H9 (cell line): Measurements from ENCODE around the gene LMX1B. TPM values are rescaled to one million over a fixed set of nuclear protein-coding genes. Genes with fewer than 3 reads are reported as not detected.

Experiments used
- DNase-seq: peaks from one replicate; pipeline ENCODE4 v3.0.0-alpha.2; 2017
- H2AFZ ChIP-seq: one replicate; pipeline ENCODE4 v1.6.1; 2013; ENCODE audit warnings: mild to moderate bottlenecking, low read length, control low read depth, moderate library complexity
- H2AK5ac ChIP-seq: 2 replicates; pipeline ENCODE4 v1.6.1; 2013; ENCODE audit warnings: low read length, control low read depth, mixed read lengths; ENCODE audit not compliant: insufficient read length
- H2BK120ac ChIP-seq: one replicate; pipeline ENCODE4 v1.6.1; 2013; ENCODE audit warnings: low read depth, mild to moderate bottlenecking, low read length, control low read depth, inconsistent platforms; ENCODE audit not compliant: poor library complexity, severe bottlenecking
- H2BK12ac ChIP-seq: 2 replicates; pipeline ENCODE4 v1.6.1; 2013; ENCODE audit warnings: low read length, control low read depth, mixed read lengths, low read depth; ENCODE audit not compliant: insufficient read length
- H2BK15ac ChIP-seq: 2 replicates; pipeline ENCODE4 v1.6.1; 2013; ENCODE audit warnings: low read depth, low read length, control low read depth
- H2BK20ac ChIP-seq: one replicate; pipeline ENCODE4 v1.6.1; 2013; ENCODE audit warnings: low read depth, mild to moderate bottlenecking, low read length, control low read depth, inconsistent platforms; ENCODE audit not compliant: poor library complexity, severe bottlenecking
- H2BK5ac ChIP-seq: 2 replicates; pipeline ENCODE4 v1.6.1; 2013; ENCODE audit warnings: low read length, control low read depth, mixed read lengths; ENCODE audit not compliant: insufficient read length
- H3K14ac ChIP-seq: 2 replicates; pipeline ENCODE4 v1.6.1; 2013; ENCODE audit warnings: low read length, control low read depth; ENCODE audit not compliant: insufficient read depth
- H3K18ac ChIP-seq: 2 replicates; pipeline ENCODE4 v1.6.1; 2013; ENCODE audit warnings: low read depth, mild to moderate bottlenecking, mixed read lengths, low read length, control low read depth; ENCODE audit not compliant: insufficient read length
- H3K23ac ChIP-seq: 2 replicates; pipeline ENCODE4 v1.6.1; 2013; ENCODE audit warnings: low read length, control low read depth, mixed read lengths, low read depth; ENCODE audit not compliant: insufficient read length
- H3K23me2 ChIP-seq: 2 replicates; pipeline ENCODE4 v1.6.1; 2013; ENCODE audit warnings: low read depth, mild to moderate bottlenecking, mixed read lengths, low read length, control low read depth; ENCODE audit not compliant: insufficient read length, poor library complexity, severe bottlenecking
- H3K27ac ChIP-seq: 2 replicates; pipeline ENCODE4 v1.5.1; 2013; ENCODE audit warnings: low read length, control low read depth, mixed read lengths, low read depth; ENCODE audit not compliant: insufficient read length
- H3K27me3 ChIP-seq: 2 replicates; pipeline ENCODE4 v1.6.1; 2013; ENCODE audit warnings: low read length, control low read depth, inconsistent platforms; ENCODE audit not compliant: insufficient read depth
- H3K4ac ChIP-seq: 2 replicates; pipeline ENCODE4 v1.6.1; 2013; ENCODE audit warnings: low read depth, mild to moderate bottlenecking, control low read depth, inconsistent platforms, low read length, moderate library complexity
- H3K4me1 ChIP-seq: 2 replicates; pipeline ENCODE4 v1.6.1; 2013; ENCODE audit warnings: low read length, control low read depth, inconsistent platforms; ENCODE audit not compliant: insufficient read depth
- H3K4me2 ChIP-seq: 2 replicates; pipeline ENCODE4 v1.6.1; 2013; ENCODE audit warnings: low read length, control low read depth, mixed read lengths; ENCODE audit not compliant: insufficient read length, insufficient read depth
- H3K56ac ChIP-seq: 2 replicates; pipeline ENCODE4 v1.6.1; 2013; ENCODE audit warnings: low read depth, mild to moderate bottlenecking, mixed read lengths, low read length, control low read depth; ENCODE audit not compliant: insufficient read length
- H3K79me1 ChIP-seq: 2 replicates; pipeline ENCODE4 v1.6.1; 2013; ENCODE audit warnings: low read depth, mild to moderate bottlenecking, moderate library complexity, low read length, control low read depth, inconsistent platforms; ENCODE audit not compliant: insufficient read depth, poor library complexity, severe bottlenecking
- H3K79me2 ChIP-seq: 2 replicates; pipeline ENCODE4 v1.6.1; 2013; ENCODE audit warnings: low read length, control low read depth, inconsistent platforms; ENCODE audit not compliant: insufficient read depth
- H3K9ac ChIP-seq: 2 replicates; pipeline ENCODE4 v1.6.1; 2013; ENCODE audit warnings: low read length, control low read depth, mixed read lengths; ENCODE audit not compliant: insufficient read length; ENCODE audit errors: extremely low read depth
- H3K9me3 ChIP-seq: one replicate; pipeline ENCODE4 v1.6.1; 2013; ENCODE audit warnings: low read depth, low read length, inconsistent platforms; ENCODE audit not compliant: control insufficient read depth
- H3T11ph ChIP-seq: one replicate; pipeline ENCODE4 v1.6.1; 2013; ENCODE audit warnings: mild to moderate bottlenecking, low read length, control low read depth, inconsistent platforms
- H4K20me1 ChIP-seq: one replicate; pipeline ENCODE4 v1.6.1; 2013; ENCODE audit not compliant: control insufficient read depth, insufficient read length, insufficient read depth
- H4K5ac ChIP-seq: 2 replicates; pipeline ENCODE4 v1.6.1; 2013; ENCODE audit warnings: low read depth, mild to moderate bottlenecking, mixed read lengths, low read length, control low read depth; ENCODE audit not compliant: insufficient read length
- H4K8ac ChIP-seq: replicated peaks from 2 replicates; pipeline ENCODE4 v1.6.1; 2013; ENCODE audit warnings: low read length, control low read depth, mixed read lengths, low read depth; ENCODE audit not compliant: insufficient read length
- H4K91ac ChIP-seq: 2 replicates; pipeline ENCODE4 v1.6.1; 2013; ENCODE audit warnings: low read depth, mild to moderate bottlenecking, moderate library complexity, mixed read lengths, low read length, control low read depth; ENCODE audit not compliant: insufficient read length
- H3K27ac Mint-ChIP-seq, 3 experiments: 2 replicates in 2 of 3; 3 replicates in 1 of 3; pipeline ENCODE4 v1.8.0; 2020 to 2021; ENCODE audit warnings: mixed read lengths in 3 of 3, mild to moderate bottlenecking in 1 of 3, moderate library complexity in 1 of 3
- H3K27me3 Mint-ChIP-seq: 2 replicates; pipeline ENCODE4 v1.8.0; 2021; ENCODE audit warnings: low read depth, mild to moderate bottlenecking, moderate library complexity, mixed read lengths
- H3K36me3 Mint-ChIP-seq, 3 experiments: 2 replicates in 2 of 3; 3 replicates in 1 of 3; pipeline ENCODE4 v1.8.0; 2020 to 2021; ENCODE audit warnings: low read depth in 3 of 3, mixed read lengths in 3 of 3; ENCODE audit not compliant: insufficient read depth in 1 of 3
- H3K4me1 Mint-ChIP-seq, 2 experiments: 2 replicates each; pipeline ENCODE4 v1.8.0; 2020; ENCODE audit warnings: mixed read lengths in 2 of 2
- H3K4me3 Mint-ChIP-seq, 2 experiments: 2 replicates in 1 of 2; 3 replicates in 1 of 2; pipeline ENCODE4 v1.8.0; 2020 to 2021; ENCODE audit warnings: mild to moderate bottlenecking in 2 of 2, mixed read lengths in 2 of 2, moderate library complexity in 1 of 2
- H3K9me3 Mint-ChIP-seq, 2 experiments: 2 replicates in 1 of 2; 3 replicates in 1 of 2; pipeline ENCODE4 v1.8.0; 2020; ENCODE audit warnings: mild to moderate bottlenecking in 2 of 2, mixed read lengths in 2 of 2, moderate library complexity in 1 of 2
- WGBS: extraction: QIAGEN DNeasy Blood & Tissue Kit; methylation state at CpG from one replicate; pipeline ENCODE4 v1.1.7; 2013; ENCODE audit warnings: missing lambda C conversion rate, low lambda C conversion rate, mixed read lengths; ENCODE audit not compliant: insufficient read length; ENCODE audit errors: extremely low coverage; 5-methylcytosine and 5-hydroxymethylcytosine counted together
- total RNA-seq: library from RNA; stranded (reverse); gene quantifications from 2 replicates; pipeline ENCODE4 v1.2.1, GENCODE V29; 2021
- TF ChIP-seq, protein P1 (sequence below): fragments of 200-600 bp; sonication (generic); conservative IDR thresholded peaks from 3 replicates; pipeline ENCODE4 v1.8.0; 2021; ENCODE audit warnings: antibody characterized with exemption, mild to moderate bottlenecking

Gene LMX1B
- total RNA-seq, 1 experiment from 2014 or later = 0.85 TPM

DNA sequence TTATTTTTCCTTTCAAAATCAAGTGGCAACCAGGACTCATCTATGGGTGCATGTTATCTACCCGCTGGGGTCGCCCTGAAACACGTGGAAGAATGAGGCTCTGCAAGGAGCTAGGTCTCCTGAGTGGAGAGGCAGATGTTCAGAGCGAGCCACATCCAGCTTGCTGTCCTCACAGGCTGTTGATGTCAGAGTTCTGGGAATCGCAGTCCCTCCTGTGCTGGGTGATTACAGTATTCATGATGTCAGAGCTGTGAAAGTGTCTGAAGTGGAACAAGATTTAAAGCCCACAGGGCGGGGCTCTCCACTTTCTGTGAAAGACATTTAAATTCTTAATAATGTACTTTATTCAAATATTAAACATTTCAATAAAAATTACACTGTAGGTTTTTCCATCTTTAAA, 24.4 kb upstream of the LMX1B start:
- H3K14ac ChIP-seq = no peak overlapping the region
- H3K79me2 ChIP-seq = no peaks in the 10 kb centered on the region
- no CpG with 5 or more reads among the region's 6 CpGs for WGBS
- H2BK20ac ChIP-seq = no peak overlapping the region
- H4K20me1 ChIP-seq = no peaks in the 10 kb centered on the region
- TF ChIP-seq, protein P1, sequence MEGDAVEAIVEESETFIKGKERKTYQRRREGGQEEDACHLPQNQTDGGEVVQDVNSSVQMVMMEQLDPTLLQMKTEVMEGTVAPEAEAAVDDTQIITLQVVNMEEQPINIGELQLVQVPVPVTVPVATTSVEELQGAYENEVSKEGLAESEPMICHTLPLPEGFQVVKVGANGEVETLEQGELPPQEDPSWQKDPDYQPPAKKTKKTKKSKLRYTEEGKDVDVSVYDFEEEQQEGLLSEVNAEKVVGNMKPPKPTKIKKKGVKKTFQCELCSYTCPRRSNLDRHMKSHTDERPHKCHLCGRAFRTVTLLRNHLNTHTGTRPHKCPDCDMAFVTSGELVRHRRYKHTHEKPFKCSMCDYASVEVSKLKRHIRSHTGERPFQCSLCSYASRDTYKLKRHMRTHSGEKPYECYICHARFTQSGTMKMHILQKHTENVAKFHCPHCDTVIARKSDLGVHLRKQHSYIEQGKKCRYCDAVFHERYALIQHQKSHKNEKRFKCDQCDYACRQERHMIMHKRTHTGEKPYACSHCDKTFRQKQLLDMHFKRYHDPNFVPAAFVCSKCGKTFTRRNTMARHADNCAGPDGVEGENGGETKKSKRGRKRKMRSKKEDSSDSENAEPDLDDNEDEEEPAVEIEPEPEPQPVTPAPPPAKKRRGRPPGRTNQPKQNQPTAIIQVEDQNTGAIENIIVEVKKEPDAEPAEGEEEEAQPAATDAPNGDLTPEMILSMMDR = no peak
- no peak overlapping the region for H3K27ac ChIP-seq
- no peak overlapping the region for H3K4me3 Mint-ChIP-seq
- no peaks in the 10 kb centered on the region for H3K4me1 ChIP-seq
- no peaks in the 10 kb centered on the region; a peak in 1 of 7 replicates for H3K36me3 Mint-ChIP-seq
- H3K9me3 ChIP-seq = no peaks in the 10 kb centered on the region
- DNase-seq = no peak
- peaks cover 0 to 2% of the 10 kb centered on the region in 2 experiments; a peak in 1 of 5 replicates for H3K9me3 Mint-ChIP-seq
- peaks cover 14 to 28% of the 10 kb centered on the region in 2 experiments for H3K4me1 Mint-ChIP-seq
- no peak overlapping the region for H2BK5ac ChIP-seq
- no peak overlapping the region for H4K8ac ChIP-seq
- peaks cover 28% of the 10 kb centered on the region for H3K27me3 Mint-ChIP-seq
- H3K79me1 ChIP-seq = no peaks in the 10 kb centered on the region
- H3K18ac ChIP-seq = no peak overlapping the region
- H3K27me3 ChIP-seq = no peaks in the 10 kb centered on the region
- no peak overlapping the region for H3K27ac Mint-ChIP-seq
- no peak overlapping the region for H2BK12ac ChIP-seq
- H2AK5ac ChIP-seq = no peak overlapping the region
- H3K23ac ChIP-seq = no peak overlapping the region
- no peak overlapping the region for H3K56ac ChIP-seq
- H3K9ac ChIP-seq = no peak overlapping the region
- H2BK120ac ChIP-seq = no peak overlapping the region
- H2AFZ ChIP-seq = no peak overlapping the region
- H4K91ac ChIP-seq = no peak overlapping the region
- no peak overlapping the region for H4K5ac ChIP-seq
- no peaks in the 10 kb centered on the region for H3K23me2 ChIP-seq
- H3T11ph ChIP-seq = no peak overlapping the region
- H3K4ac ChIP-seq = no peak overlapping the region
- H3K4me2 ChIP-seq = no peak overlapping the region
- H2BK15ac ChIP-seq = no peak overlapping the region
